ENCODE results near the gene GLTPD2. TPM values are rescaled to one million over a fixed set of nuclear protein-coding genes. Genes with fewer than 3 reads are reported as not detected.

GLTPD2 gene
- total and polyA plus RNA-seq, 2 donors from 2014 or later = 0.35 to 12.5 TPM

GRCh38 chr17:4788159-4788806 is 481 bp upstream of the GLTPD2 start:
- intact Hi-C loops (cut with DNase I) = loop anchor here (5.0 kb wide), 1 partner anchor 94 kb away; no protein-coding TSS in a partner anchor
- Histone ChIP-seq H3K27ac (ENCODE audit: low read depth in 2 of 2, low read length in 2 of 2) (peak overlapping the region; percentile 13 to 92), H3K27me3 (ENCODE audit: control insufficient read depth, insufficient read depth, low read length) (peaks cover 24% of the 10 kb centered on the region), H3K9me3 (ENCODE audit: control insufficient read depth in 2 of 3, insufficient read depth in 1 of 3, low read length in 3 of 3) (no peaks in the 10 kb centered on the region), H3K36me3 (ENCODE audit: control insufficient read depth in 2 of 3, insufficient read depth in 3 of 3, low read length in 3 of 3) (no peaks in the 10 kb centered on the region), H3K4me3 (ENCODE audit: low read length in 3 of 3) (peak overlapping the region in 1 of 3 donors; percentile 83), H3K4me1 (ENCODE audit: control insufficient read depth in 2 of 3, insufficient read depth in 2 of 3, low read depth in 1 of 3, low read length in 3 of 3) (peaks cover 0 to 25% (median 12%) of the 10 kb centered on the region in 3 donors), H3K9ac (ENCODE audit: low read length in 3 of 3) (peak overlapping the region in 1 of 3 donors; percentile 80)
- DNase-seq (no peak), FAIRE-seq (no peak)
- TF ChIP-seq CTCF (IDR thresholded peaks at IDR 0.05; ENCODE audit: borderline replicate concordance, extremely low read depth, insufficient read depth) = no peak

- Histone ChIP-seq H3K9me3 (ENCODE audit: control insufficient read depth in 2 of 3, insufficient read depth in 1 of 3, low read length in 3 of 3) (no peaks in the 10 kb centered on the region), H3K27ac (ENCODE audit: low read depth in 2 of 2, low read length in 2 of 2) (peak overlapping the region; percentile 92 to 93), H3K36me3 (ENCODE audit: control insufficient read depth in 2 of 3, insufficient read depth in 3 of 3, low read length in 3 of 3) (no peaks in the 10 kb centered on the region), H3K27me3 (ENCODE audit: control insufficient read depth, insufficient read depth, low read length) (peaks cover 11% of the 10 kb centered on the region), H3K4me3 (ENCODE audit: low read length in 3 of 3) (peak overlapping the region; percentile 54 to 83 (median 57)), H3K4me1 (ENCODE audit: control insufficient read depth in 2 of 3, insufficient read depth in 2 of 3, low read depth in 1 of 3, low read length in 3 of 3) (peaks cover 0 to 25% (median 12%) of the 10 kb centered on the region in 3 donors), H3K9ac (ENCODE audit: low read length in 3 of 3) (peak overlapping the region in 2 of 3 donors; percentile 73 to 80)
- no peak for FAIRE-seq
- no peak for DNase-seq
- intact Hi-C loops (cut with DNase I) = loop anchor here (5.0 kb wide), 1 partner anchor 93 kb away; no protein-coding TSS in a partner anchor
- TF ChIP-seq CTCF (IDR thresholded peaks at IDR 0.05; ENCODE audit: borderline replicate concordance, extremely low read depth, insufficient read depth) = no peak
Measured at GRCh38 chr17:4789701-4789950, 862 bp downstream of the GLTPD2 start.

- peaks cover 0 to 25% (median 12%) of the 10 kb centered on the region in 3 donors for H3K4me1 ChIP-seq (ENCODE audit: control insufficient read depth in 2 of 3, insufficient read depth in 2 of 3, low read depth in 1 of 3, low read length in 3 of 3)
- no peaks in the 10 kb centered on the region for H3K36me3 ChIP-seq (ENCODE audit: control insufficient read depth in 2 of 3, insufficient read depth in 3 of 3, low read length in 3 of 3)
- no peak for FAIRE-seq
- intact Hi-C loops (cut with DNase I) = loop anchor here (5.0 kb wide), 1 partner anchor 92 kb away; no protein-coding TSS in a partner anchor
- H3K4me3 ChIP-seq (ENCODE audit: low read length in 3 of 3) = peak overlapping the region; percentile 83 to 92 (median 86)
- peak; percentile 86 to 95 (median 90) for DNase-seq
- peaks cover 8% of the 10 kb centered on the region for H3K27me3 ChIP-seq (ENCODE audit: control insufficient read depth, insufficient read depth, low read length)
- TF ChIP-seq CTCF (IDR thresholded peaks at IDR 0.05; ENCODE audit: borderline replicate concordance, extremely low read depth, insufficient read depth) = peak; percentile 54
- H3K27ac ChIP-seq (ENCODE audit: low read depth in 2 of 2, low read length in 2 of 2) = peak overlapping the region; percentile 92 to 93
- H3K9ac ChIP-seq (ENCODE audit: low read length in 3 of 3) = peak overlapping the region; percentile 73 to 82 (median 80)
- no peaks in the 10 kb centered on the region for H3K9me3 ChIP-seq (ENCODE audit: control insufficient read depth in 2 of 3, insufficient read depth in 1 of 3, low read length in 3 of 3)
Measured at GRCh38 chr17:4789951-4790704, 1.4 kb downstream of the GLTPD2 start.

Data from kidney (tissue), 14 donors.